HUES48 (cell line): ENCODE measurements around the gene CTXN1.

Source experiments
- H3K27ac ChIP-seq: one replicate; pipeline ENCODE4 v1.7.0; 2013; ENCODE audit warnings: low read depth, low read length, inconsistent platforms
- H3K27me3 ChIP-seq: 2 replicates; pipeline ENCODE4 v1.6.1; 2013; ENCODE audit warnings: mild to moderate bottlenecking, low read length; ENCODE audit not compliant: control insufficient read depth, insufficient read depth
- H3K36me3 ChIP-seq: 2 replicates; pipeline ENCODE4 v1.6.1; 2013; ENCODE audit warnings: low read length; ENCODE audit not compliant: control insufficient read depth, insufficient read depth
- H3K4me1 ChIP-seq: 2 replicates; pipeline ENCODE4 v1.6.1; 2013; ENCODE audit warnings: mild to moderate bottlenecking, low read length; ENCODE audit not compliant: control insufficient read depth, insufficient read depth
- H3K4me3 ChIP-seq: 2 replicates; pipeline ENCODE4 v1.5.1; 2013; ENCODE audit warnings: mild to moderate bottlenecking, low read depth, low read length
- H3K9ac ChIP-seq: 2 replicates; pipeline ENCODE4 v1.6.1; 2013; ENCODE audit warnings: mild to moderate bottlenecking, low read depth, low read length, moderate library complexity
- H3K9me3 ChIP-seq: 2 replicates; pipeline ENCODE4 v1.6.1; 2013; ENCODE audit warnings: low read length; ENCODE audit not compliant: control insufficient read depth, insufficient read depth

CTXN1 gene

GRCh38 chr19:7879111-7879807 lies 46.7 kb downstream of the CTXN1 start:
- H3K9ac ChIP-seq, result no peak overlapping the region
- no peaks in the 10 kb centered on the region for H3K27me3 ChIP-seq
- H3K36me3 ChIP-seq, result no peaks in the 10 kb centered on the region
- H3K4me3 ChIP-seq, result no peak overlapping the region
- H3K27ac ChIP-seq, result no peak overlapping the region
- H3K9me3 ChIP-seq, result no peaks in the 10 kb centered on the region
- H3K4me1 ChIP-seq, result no peaks in the 10 kb centered on the region

DNA sequence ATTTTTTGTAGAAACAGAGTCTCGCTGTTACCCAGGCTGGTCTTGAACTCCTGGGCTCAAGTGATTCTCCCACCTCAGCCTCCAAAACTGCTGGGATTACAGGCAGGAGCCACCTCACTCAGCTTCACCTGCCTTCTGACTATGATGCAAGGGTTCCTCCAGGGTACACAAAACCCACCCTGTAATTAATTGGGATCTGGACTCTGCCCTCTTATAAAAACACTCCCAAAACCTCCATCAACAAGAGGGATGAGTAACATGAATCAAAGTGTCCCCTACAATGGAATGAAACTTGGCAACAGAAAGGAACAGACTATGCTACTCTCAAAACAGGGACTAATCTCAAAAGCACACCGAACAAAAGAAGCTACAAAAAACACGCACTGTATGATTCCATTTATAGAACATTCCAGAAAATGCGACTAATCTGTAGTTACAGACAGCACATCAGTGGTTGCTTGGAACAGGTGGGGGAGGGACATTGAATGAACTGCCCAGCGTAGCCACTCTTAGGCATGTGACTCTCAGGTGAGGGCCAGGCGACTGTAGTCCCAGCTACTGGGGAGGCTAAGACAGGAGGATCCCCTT lies 48.6 kb downstream of the CTXN1 start:
- Histone ChIP-seq H3K4me3 (no peak overlapping the region), H3K36me3 (no peaks in the 10 kb centered on the region), H3K27ac (no peak overlapping the region), H3K27me3 (peaks cover 9% of the 10 kb centered on the region), H3K4me1 (peaks cover 3% of the 10 kb centered on the region; the same call in 1 of the 2 replicates), H3K9ac (no peak overlapping the region), H3K9me3 (no peaks in the 10 kb centered on the region)

DNA sequence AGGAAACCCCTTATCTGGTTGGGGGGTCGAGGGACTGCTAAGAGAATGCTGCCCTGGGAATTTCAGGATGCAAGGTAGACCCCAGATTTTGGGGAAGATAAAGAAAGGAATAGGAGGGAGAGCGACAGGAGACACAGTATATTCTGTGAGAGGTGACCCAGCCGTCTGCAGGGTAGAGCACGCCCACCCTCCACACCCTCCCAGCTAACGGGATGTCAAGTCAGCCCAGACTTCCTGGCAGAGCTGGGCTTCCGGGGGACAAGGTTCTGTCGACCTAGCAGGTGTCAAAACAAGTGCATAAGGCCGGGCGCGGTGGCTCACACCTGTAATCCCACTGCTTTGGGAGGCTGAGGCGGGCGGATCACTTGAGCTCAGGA lies 51.0 kb downstream of the CTXN1 start:
- Histone ChIP-seq H3K9me3 (no peaks in the 10 kb centered on the region), H3K27me3 (peaks cover 9% of the 10 kb centered on the region), H3K27ac (no peak overlapping the region), H3K4me3 (peak overlapping the region; percentile 90), H3K9ac (no peak overlapping the region), H3K4me1 (peaks cover 10% of the 10 kb centered on the region; the same call in 1 of the 2 replicates), H3K36me3 (no peaks in the 10 kb centered on the region)
